DND-41 (cell line): ENCODE results near the gene SHD.

Experiments
- ATAC-seq: fragments of 200-7000 bp; cut with Tn5 transposase; 3 replicates; pipeline ENCODE4 v1.9.1; 2021; ENCODE audit warnings: low read depth; ENCODE audit not compliant: insufficient read depth
- DNase-seq: peaks from one replicate; pipeline ENCODE4 v3.0.0-alpha.2; 2020
- H2AFZ ChIP-seq: 2 replicates; pipeline ENCODE4 v1.6.0; 2012; ENCODE audit warnings: low read depth, low read length
- H3K27ac ChIP-seq: 2 replicates; pipeline ENCODE4 v1.5.1; 2012; ENCODE audit warnings: low read length, inconsistent platforms
- H3K27me3 ChIP-seq: fragments of 200-600 bp; sonication (generic); 2 replicates; pipeline ENCODE4 v1.6.0; 2012; ENCODE audit warnings: low read length, mild to moderate bottlenecking, inconsistent platforms; ENCODE audit not compliant: insufficient read depth, poor library complexity
- H3K36me3 ChIP-seq: 2 replicates; pipeline ENCODE4 v1.5.1; 2012; ENCODE audit warnings: low read length, inconsistent platforms; ENCODE audit not compliant: insufficient read depth
- H3K4me1 ChIP-seq: 2 replicates; pipeline ENCODE4 v1.5.1; 2012; ENCODE audit warnings: mild to moderate bottlenecking, low read length; ENCODE audit not compliant: insufficient read depth
- H3K4me2 ChIP-seq: 2 replicates; pipeline ENCODE4 v1.6.0; 2012; ENCODE audit warnings: mild to moderate bottlenecking, moderate library complexity, low read length, inconsistent platforms; ENCODE audit not compliant: insufficient read depth
- H3K4me3 ChIP-seq, 2 experiments: fragments of 200-600 bp in 1 of 2; shearing (Covaris generic) in 1 of 2; 2 replicates each; pipeline ENCODE4 v1.5.1; 2012 to 2016; ENCODE audit warnings: inconsistent platforms in 2 of 2, low read length in 2 of 2, mild to moderate bottlenecking in 2 of 2, low read depth in 1 of 2, moderate library complexity in 1 of 2
- H3K79me2 ChIP-seq: 2 replicates; pipeline ENCODE4 v1.6.0; 2012; ENCODE audit warnings: low read length, inconsistent platforms; ENCODE audit not compliant: insufficient read depth
- H3K9ac ChIP-seq: 2 replicates; pipeline ENCODE4 v1.6.0; 2012; ENCODE audit warnings: low read depth, mild to moderate bottlenecking, inconsistent platforms, low read length, moderate library complexity
- H3K9me3 ChIP-seq: 2 replicates; pipeline ENCODE4 v1.5.1; 2012; ENCODE audit warnings: low read length, moderate library complexity, mild to moderate bottlenecking, inconsistent platforms; ENCODE audit not compliant: insufficient read depth, severe bottlenecking
- H4K20me1 ChIP-seq: 2 replicates; pipeline ENCODE4 v1.6.0; 2012; ENCODE audit warnings: low read length; ENCODE audit not compliant: insufficient read depth
- EZH2 ChIP-seq: IDR thresholded peaks from 3 replicates; pipeline ENCODE4 v1.6.1; 2012; ENCODE audit warnings: borderline replicate concordance, low read depth, mild to moderate bottlenecking, moderate library complexity, low read length, inconsistent platforms; ENCODE audit not compliant: severe bottlenecking
- TF ChIP-seq, protein P1 (sequence below): IDR thresholded peaks from 2 replicates; pipeline ENCODE4 v1.5.1; 2012; ENCODE audit warnings: borderline replicate concordance, low read length, moderate library complexity, mild to moderate bottlenecking; ENCODE audit not compliant: poor library complexity, severe bottlenecking; ENCODE audit errors: extremely low read depth

SHD gene

DNA sequence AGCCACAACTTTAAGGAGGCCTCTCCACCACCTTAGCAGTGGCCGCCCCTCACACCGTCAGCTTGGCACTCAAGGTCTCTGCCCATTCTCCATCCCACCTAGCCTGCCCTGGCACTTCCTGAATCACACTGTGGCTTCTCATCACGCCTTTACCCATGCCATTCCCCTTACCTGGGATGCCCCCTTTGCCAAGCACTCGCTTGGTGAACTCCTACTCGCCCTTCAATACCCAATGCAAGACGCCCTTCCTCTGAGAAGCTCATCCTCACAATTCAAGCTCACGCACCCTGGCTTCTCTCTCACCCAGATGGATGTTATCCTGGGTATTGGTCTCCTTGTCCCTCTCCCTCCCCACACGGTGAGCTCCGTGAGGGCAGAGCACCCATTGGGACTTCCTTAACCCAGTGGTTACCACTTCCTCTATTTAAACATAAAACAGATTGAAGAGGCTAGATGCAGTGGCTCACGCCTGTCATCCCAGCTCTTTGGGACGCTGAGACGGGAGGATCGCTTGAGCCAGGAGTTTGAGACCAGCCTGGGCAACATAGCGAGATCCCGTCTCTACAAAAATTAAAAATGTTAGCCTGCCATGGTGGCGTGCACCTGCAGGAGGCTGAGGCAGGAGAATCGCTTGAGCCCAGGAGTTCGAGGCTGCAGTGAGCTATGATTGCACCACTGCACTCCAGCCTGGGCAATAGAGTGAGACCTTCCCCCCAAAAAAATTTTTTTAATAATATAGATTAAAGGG lies 12.6 kb upstream of the SHD start:
- TF ChIP-seq, protein P1, sequence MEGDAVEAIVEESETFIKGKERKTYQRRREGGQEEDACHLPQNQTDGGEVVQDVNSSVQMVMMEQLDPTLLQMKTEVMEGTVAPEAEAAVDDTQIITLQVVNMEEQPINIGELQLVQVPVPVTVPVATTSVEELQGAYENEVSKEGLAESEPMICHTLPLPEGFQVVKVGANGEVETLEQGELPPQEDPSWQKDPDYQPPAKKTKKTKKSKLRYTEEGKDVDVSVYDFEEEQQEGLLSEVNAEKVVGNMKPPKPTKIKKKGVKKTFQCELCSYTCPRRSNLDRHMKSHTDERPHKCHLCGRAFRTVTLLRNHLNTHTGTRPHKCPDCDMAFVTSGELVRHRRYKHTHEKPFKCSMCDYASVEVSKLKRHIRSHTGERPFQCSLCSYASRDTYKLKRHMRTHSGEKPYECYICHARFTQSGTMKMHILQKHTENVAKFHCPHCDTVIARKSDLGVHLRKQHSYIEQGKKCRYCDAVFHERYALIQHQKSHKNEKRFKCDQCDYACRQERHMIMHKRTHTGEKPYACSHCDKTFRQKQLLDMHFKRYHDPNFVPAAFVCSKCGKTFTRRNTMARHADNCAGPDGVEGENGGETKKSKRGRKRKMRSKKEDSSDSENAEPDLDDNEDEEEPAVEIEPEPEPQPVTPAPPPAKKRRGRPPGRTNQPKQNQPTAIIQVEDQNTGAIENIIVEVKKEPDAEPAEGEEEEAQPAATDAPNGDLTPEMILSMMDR: no peak
- TF ChIP-seq EZH2: no peak
- peaks cover 53% of the 10 kb centered on the region for H3K36me3 ChIP-seq
- H4K20me1 ChIP-seq: peaks cover 6% of the 10 kb centered on the region
- H3K4me2 ChIP-seq: no peak overlapping the region
- no peak overlapping the region for H3K9ac ChIP-seq
- no peaks in the 10 kb centered on the region for H3K4me1 ChIP-seq
- H3K27ac ChIP-seq: no peak overlapping the region
- H3K9me3 ChIP-seq: no peaks in the 10 kb centered on the region
- no peak for ATAC-seq
- no peaks in the 10 kb centered on the region for H3K79me2 ChIP-seq
- H3K4me3 ChIP-seq: no peak overlapping the region
- no peaks in the 10 kb centered on the region for H3K27me3 ChIP-seq
- DNase-seq: no peak
- no peak overlapping the region for H2AFZ ChIP-seq

GRCh38 chr19:4267101-4267900 lies 11.8 kb upstream of the SHD start:
- TF ChIP-seq, protein P1: peak; percentile 86
- no peak for TF ChIP-seq EZH2
- H3K79me2 ChIP-seq: no peaks in the 10 kb centered on the region
- H3K9me3 ChIP-seq: no peaks in the 10 kb centered on the region
- peaks cover 52% of the 10 kb centered on the region for H3K36me3 ChIP-seq
- no peak overlapping the region for H3K9ac ChIP-seq
- H2AFZ ChIP-seq: no peak overlapping the region
- peak; percentile 88 for ATAC-seq
- no peak overlapping the region for H3K27ac ChIP-seq
- H4K20me1 ChIP-seq: peaks cover 6% of the 10 kb centered on the region
- DNase-seq: peak; percentile 70
- H3K4me1 ChIP-seq: no peaks in the 10 kb centered on the region
- H3K27me3 ChIP-seq: no peaks in the 10 kb centered on the region
- H3K4me2 ChIP-seq: no peak overlapping the region
- H3K4me3 ChIP-seq: no peak overlapping the region

DNA sequence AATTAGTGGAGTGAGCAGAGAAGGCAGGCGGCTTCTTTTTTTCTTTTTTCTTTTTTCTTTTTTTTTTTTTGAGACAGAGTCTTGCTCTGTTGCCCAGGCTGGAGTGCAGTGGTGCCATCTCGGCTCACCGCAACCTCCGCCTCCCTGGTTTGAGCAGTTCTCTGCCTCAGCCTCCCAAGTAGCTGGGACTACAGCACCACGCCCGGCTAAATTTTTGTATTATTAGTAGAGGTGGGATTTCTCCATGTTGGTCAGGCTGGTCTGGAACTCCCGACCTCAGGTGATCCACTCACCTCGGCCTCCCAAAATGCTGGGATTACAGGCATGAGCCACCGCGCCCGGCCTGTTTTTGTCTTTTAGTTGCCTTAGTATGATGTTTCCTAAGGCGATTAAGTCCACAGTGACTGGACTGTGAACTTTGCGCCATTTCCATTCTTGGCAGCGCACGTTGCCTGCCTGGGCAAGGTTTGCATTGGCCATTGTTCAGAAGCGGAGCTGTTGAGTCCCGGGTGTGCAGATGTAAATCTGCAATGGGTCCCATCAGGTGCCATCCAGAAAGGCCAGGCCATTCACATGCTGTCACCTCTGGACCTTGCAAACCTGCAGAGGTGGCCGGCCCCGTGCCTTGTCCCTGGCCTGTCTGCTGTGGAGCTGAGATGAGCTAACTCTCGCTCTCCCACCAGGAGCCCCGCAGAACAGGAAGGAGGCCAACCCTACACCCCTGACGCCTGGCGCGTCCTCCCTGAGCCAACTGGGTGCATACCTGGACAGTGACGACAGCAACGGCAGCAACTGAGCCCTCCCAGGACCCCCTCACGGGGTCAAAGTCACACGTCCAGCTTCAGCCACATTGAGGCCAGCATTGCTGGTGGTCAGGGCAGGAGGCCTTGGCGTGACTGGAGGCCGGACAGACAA lies 10.9 kb upstream of the SHD start:
- no peak overlapping the region for H3K4me3 ChIP-seq
- DNase-seq: no peak
- no peak overlapping the region for H2AFZ ChIP-seq
- H3K36me3 ChIP-seq: peaks cover 46% of the 10 kb centered on the region
- no peaks in the 10 kb centered on the region for H3K79me2 ChIP-seq
- ATAC-seq: no peak
- H3K27ac ChIP-seq: no peak overlapping the region
- no peaks in the 10 kb centered on the region for H3K4me1 ChIP-seq
- H3K9me3 ChIP-seq: no peaks in the 10 kb centered on the region
- no peak overlapping the region for H3K4me2 ChIP-seq
- TF ChIP-seq, protein P1: no peak
- H4K20me1 ChIP-seq: peaks cover 6% of the 10 kb centered on the region
- no peaks in the 10 kb centered on the region for H3K27me3 ChIP-seq
- no peak overlapping the region for H3K9ac ChIP-seq
